ENCODE data around the gene ROMO1. TPM values are rescaled to one million over a fixed set of nuclear protein-coding genes. Genes with fewer than 3 reads are reported as not detected.
"Not testable (repeated sequence)": the region's sequence is repeated elsewhere in the genome, so short reads cannot be mapped to it uniquely, and the experiment has no call there.

The ROMO1 gene
- total RNA-seq, 2 experiments from 2014 or later, result 98.4 to 114 TPM

- DNase-seq, result no peak
- H3K27me3 Mint-ChIP-seq, result no peaks in the 10 kb centered on the region
- peaks cover 43% of the 10 kb centered on the region for H3K36me3 Mint-ChIP-seq (ENCODE audit: low read depth)
- peak overlapping the region; percentile 98 for H3K27ac Mint-ChIP-seq
- H3K9me3 Mint-ChIP-seq, result no peaks in the 10 kb centered on the region
- ChIA-PET POLR2A (interaction anchor here (1.3 to 10.3 kb wide), 13 partner anchors 9 to 292 kb away, joined by 3 to 198 read pairs (median 21); partner anchors contain the start of genes NFS1, PHF20, RBM39 and ROMO1), CTCF (no interaction called here)
- peaks cover 61% of the 10 kb centered on the region for H3K4me1 Mint-ChIP-seq
- peak overlapping the region; percentile 95 for H3K4me3 Mint-ChIP-seq
Measured at GRCh38 chr20:35662551-35662950, 36.7 kb upstream of the ROMO1 start.

- H3K27ac Mint-ChIP-seq, result peak overlapping the region; percentile 98
- ChIA-PET POLR2A (interaction anchor here (0.7 to 10.3 kb wide), 34 partner anchors 9 to 1671 kb away, joined by 3 to 198 read pairs (median 6); partner anchors contain the start of genes CEP250, EDEM2, ERGIC3 and NFS1), CTCF (interaction anchor here (0.7 to 3.0 kb wide), 9 partner anchors 8 to 1148 kb away, joined by 3 to 24 read pairs (median 3); partner anchors contain the start of genes SCAND1 and SPAG4)
- H3K4me1 Mint-ChIP-seq, result peaks cover 54% of the 10 kb centered on the region
- peaks cover 51% of the 10 kb centered on the region for H3K36me3 Mint-ChIP-seq (ENCODE audit: low read depth)
- H3K9me3 Mint-ChIP-seq, result no peaks in the 10 kb centered on the region
- peak; percentile 74 for DNase-seq
- H3K27me3 Mint-ChIP-seq, result no peaks in the 10 kb centered on the region
- H3K4me3 Mint-ChIP-seq, result peak overlapping the region; percentile 95
Measured at GRCh38 chr20:35663516-35664465, 35.4 kb upstream of the ROMO1 start.

- Mint-ChIP-seq H3K36me3 (ENCODE audit: low read depth) (peaks cover 49% of the 10 kb centered on the region), H3K27ac (peak within 1 kb of the TSS; percentile 98), H3K4me3 (peak within 1 kb of the TSS; percentile 95), H3K27me3 (no peaks in the 10 kb centered on the region), H3K4me1 (peaks cover 46% of the 10 kb centered on the region), H3K9me3 (no peaks in the 10 kb centered on the region)
- peak; percentile 95 for DNase-seq
- POLR2A ChIA-PET, result interaction anchor here (0.9 to 10.3 kb wide), 29 partner anchors 9 to 1672 kb away, joined by 3 to 198 read pairs (median 8); partner anchors contain the start of genes CEP250, ERGIC3, NFS1 and PHF20
- CTCF ChIA-PET, result interaction anchor here (0.7 to 3.0 kb wide), 11 partner anchors 9 to 1149 kb away, joined by 3 to 24 read pairs (median 3); partner anchors contain the start of gene SCAND1
Measured at GRCh38 chr20:35664466-35665206, 34.6 kb upstream of the ROMO1 start, which contains the start of the genes CPNE1 and RBM12. Gene CPNE1 (minus strand): TSS chr20:35664900. CDS start chr20:35632923, 31,977 bp downstream. Gene RBM12 (minus strand): TSS chr20:35664900. CDS start chr20:35655322, 9,578 bp downstream.

- Mint-ChIP-seq H3K27ac (peak overlapping the region; percentile 24), H3K4me3 (peak overlapping the region; percentile 18), H3K27me3 (no peaks in the 10 kb centered on the region), H3K9me3 (no peaks in the 10 kb centered on the region), H3K4me1 (peaks cover 34% of the 10 kb centered on the region), H3K36me3 (ENCODE audit: low read depth) (peaks cover 53% of the 10 kb centered on the region)
- no peak for DNase-seq
- ChIA-PET CTCF (interaction anchor here (0.6 to 3.0 kb wide), 5 partner anchors 14 to 1169 kb away, joined by 3 to 24 read pairs (median 4); partner anchors contain the start of gene SCAND1), POLR2A (interaction anchor here (1.0 to 10.3 kb wide), 6 partner anchors 10 to 175 kb away, joined by 3 to 198 read pairs (median 26); partner anchors contain the start of genes ERGIC3, RBM39 and SPAG4)
Measured at GRCh38 chr20:35665949-35666288, 33.3 kb upstream of the ROMO1 start.

GRCh38 chr20:35669221-35669620, 30.0 kb upstream of the ROMO1 start:
- Mint-ChIP-seq H3K4me3 (no peak overlapping the region), H3K4me1 (peaks cover 4% of the 10 kb centered on the region), H3K27me3 (no peaks in the 10 kb centered on the region), H3K9me3 (no peaks in the 10 kb centered on the region), H3K36me3 (ENCODE audit: low read depth) (peaks cover 53% of the 10 kb centered on the region), H3K27ac (no peak overlapping the region)
- CTCF ChIA-PET, result no interaction called here
- no peak for DNase-seq
- POLR2A ChIA-PET, result interaction anchor here (1.1 to 1.8 kb wide), 2 partner anchors 19 to 75 kb away, joined by 4 read pairs; no protein-coding TSS in a partner anchor

GRCh38 chr20:35669681-35670080, 29.5 kb upstream of the ROMO1 start:
- Mint-ChIP-seq H3K4me3 (no peak overlapping the region), H3K4me1 (peaks cover 4% of the 10 kb centered on the region), H3K27ac (no peak overlapping the region), H3K36me3 (ENCODE audit: low read depth) (peaks cover 52% of the 10 kb centered on the region), H3K9me3 (no peaks in the 10 kb centered on the region), H3K27me3 (no peaks in the 10 kb centered on the region)
- ChIA-PET POLR2A (interaction anchor here (1.1 to 1.8 kb wide), 2 partner anchors 18 to 74 kb away, joined by 4 read pairs; no protein-coding TSS in a partner anchor), CTCF (no interaction called here)
- DNase-seq, result peak; percentile 5

- Mint-ChIP-seq H3K4me3 (no peak overlapping the region), H3K9me3 (no peaks in the 10 kb centered on the region), H3K36me3 (ENCODE audit: low read depth) (peaks cover 45% of the 10 kb centered on the region), H3K4me1 (no peaks in the 10 kb centered on the region), H3K27me3 (no peaks in the 10 kb centered on the region), H3K27ac (no peak overlapping the region)
- CTCF ChIA-PET, result no interaction called here
- POLR2A ChIA-PET, result interaction anchor here (0.8 to 3.6 kb wide), 3 partner anchors 9 to 218 kb away, joined by 3 to 24 read pairs (median 3); partner anchors contain the start of genes CEP250, CPNE1 and RBM12
- peak; percentile 4 for DNase-seq
Measured at GRCh38 chr20:35673884-35674283, 25.3 kb upstream of the ROMO1 start.

- no peaks in the 10 kb centered on the region for H3K9me3 Mint-ChIP-seq
- H3K36me3 Mint-ChIP-seq (ENCODE audit: low read depth), result peaks cover 43% of the 10 kb centered on the region
Measured at GRCh38 chr20:35674921-35675320, 24.3 kb upstream of the ROMO1 start.

GRCh38 chr20:35680452-35681183, 18.6 kb upstream of the ROMO1 start:
- H3K4me3 Mint-ChIP-seq, result no peak overlapping the region
- H3K27me3 Mint-ChIP-seq, result no peaks in the 10 kb centered on the region
- CTCF ChIA-PET, result interaction anchor here (0.6 to 1.3 kb wide), 2 partner anchors 15 to 29 kb away, joined by 3 to 4 read pairs; no protein-coding TSS in a partner anchor
- no peak for DNase-seq
- H3K4me1 Mint-ChIP-seq, result no peaks in the 10 kb centered on the region
- peaks cover 13% of the 10 kb centered on the region for H3K36me3 Mint-ChIP-seq (ENCODE audit: low read depth)
- H3K9me3 Mint-ChIP-seq, result no peaks in the 10 kb centered on the region
- H3K27ac Mint-ChIP-seq, result no peak overlapping the region
- POLR2A ChIA-PET, result interaction anchor here (2.1 kb wide), 1 partner anchor 62 kb away, joined by 5 read pairs; the partner anchor contains the start of gene RBM39

More at GRCh38 chr20:35674921-35675320, 24.3 kb upstream of the ROMO1 start:
- ChIA-PET CTCF (interaction anchor here (0.8 kb wide), 1 partner anchor 15 kb away, joined by 3 read pairs; no protein-coding TSS in a partner anchor), POLR2A (interaction anchor here (1.0 to 3.6 kb wide), 3 partner anchors 10 to 55 kb away, joined by 4 to 24 read pairs (median 4); partner anchors contain the start of genes CPNE1 and RBM12)
- H3K27ac Mint-ChIP-seq, result no peak overlapping the region
- H3K4me3 Mint-ChIP-seq, result no peak overlapping the region
- no peaks in the 10 kb centered on the region for H3K4me1 Mint-ChIP-seq
- no peaks in the 10 kb centered on the region for H3K27me3 Mint-ChIP-seq
- DNase-seq, result no peak

GRCh38 chr20:35681960-35682359, 17.2 kb upstream of the ROMO1 start:
- Mint-ChIP-seq H3K4me3 (no peak overlapping the region), H3K27me3 (no peaks in the 10 kb centered on the region), H3K4me1 (no peaks in the 10 kb centered on the region), H3K9me3 (no peaks in the 10 kb centered on the region), H3K27ac (no peak overlapping the region), H3K36me3 (ENCODE audit: low read depth) (peaks cover 16% of the 10 kb centered on the region)
- no peak for DNase-seq
- ChIA-PET CTCF (no interaction called here), POLR2A (no interaction called here)

- H3K4me3 Mint-ChIP-seq, DNase-seq, H3K27ac Mint-ChIP-seq, H3K4me1 Mint-ChIP-seq, H3K27me3 Mint-ChIP-seq, H3K9me3 Mint-ChIP-seq: not testable (repeated sequence)
- H3K36me3 Mint-ChIP-seq (ENCODE audit: low read depth), result peaks cover 26% of the 10 kb centered on the region
- ChIA-PET POLR2A (interaction anchor here (1.0 to 2.0 kb wide), 3 partner anchors 10 to 57 kb away, joined by 3 to 5 read pairs (median 4); partner anchors contain the start of genes NFS1, RBM39 and ROMO1), CTCF (interaction anchor here (0.7 kb wide), 2 partner anchors 131 to 202 kb away, joined by 4 read pairs; no protein-coding TSS in a partner anchor)
Measured at GRCh38 chr20:35685368-35685767, 13.8 kb upstream of the ROMO1 start.

Measured in activated CD4-positive, alpha-beta memory T cell treated with anti-CD3 and anti-CD28 coated beads, Interleukin-2, amount 10 ng/mL, durations not matched to agents 7 days and 5 days (primary cell).